ENCODE measurements around the gene CSK.

- no peak for TF ChIP-seq POLR2A (IDR thresholded peaks at IDR 0.05)
- peak; percentile 95 to 98 (median 97) for TF ChIP-seq CTCF (IDR thresholded peaks at IDR 0.05)
Measured at GRCh38 chr15:74799856-74800558, 18.1 kb downstream of the CSK start.
